GM12878 (cell line): ENCODE measurements around the gene PSMD1. TPM values are rescaled to one million over a fixed set of nuclear protein-coding genes. Genes with fewer than 3 reads are reported as not detected.

Experiments
- ATAC-seq: fragments of 200-7000 bp; cut with Tn5 transposase; 3 replicates; pipeline ENCODE4 v1.9.1; 2020; ENCODE audit warnings: mild to moderate bottlenecking, moderate library complexity
- BruUV-seq: library from RNA; stranded (reverse); fragments of 400-500 nt; replicated peaks from 2 replicates; lab custom pipeline; 2021; lab: Mats Ljungman, UMichigan
- CTCF ChIA-PET: fragments of 300-600 bp; sonication (Branson Sonifier 250); formaldehyde crosslinking; extraction: SDS; loops from one replicate; lab custom pipeline; 2021; ENCODE audit warnings: inconsistent platforms; lab: Yijun Ruan, JAX
- POLR2A ChIA-PET: fragments of 350-600 bp; formaldehyde crosslinking; extraction: SDS; loops from one replicate; lab custom pipeline; 2021; ENCODE audit warnings: inconsistent platforms; lab: Charles Lee
- RAD21 ChIA-PET: fragments of 300-600 bp; sonication (Branson Sonifier 250); formaldehyde crosslinking; loops from one replicate; lab custom pipeline; 2023; ENCODE audit warnings: antibody characterized with exemption; ENCODE audit not compliant: unreplicated experiment; lab: Charles Lee
- SMC1A ChIA-PET: fragments of 300-600 bp; sonication (Branson Sonifier 250); formaldehyde crosslinking; loops from one replicate; lab custom pipeline; 2023; ENCODE audit not compliant: unreplicated experiment, uncharacterized antibody; lab: Charles Lee
- DNase-seq: peaks from one replicate; pipeline ENCODE4 v3.0.0-alpha.2; 2011; ENCODE audit warnings: low read depth, low spot score
- FAIRE-seq: peaks from 3 replicates; lab custom pipeline; 2011; peaks lifted over from hg19 to GRCh38; lab: Jason Lieb, UNC
- H2AFZ ChIP-seq: 2 replicates; pipeline ENCODE4 v1.6.0; 2011; ENCODE audit warnings: low read depth, low read length, control low read depth; ENCODE audit not compliant: control insufficient read depth
- H3K27ac ChIP-seq: 2 replicates; pipeline ENCODE4 v1.5.1; 2011; ENCODE audit warnings: control low read depth; ENCODE audit not compliant: control insufficient read depth, insufficient read depth
- H3K27me3 ChIP-seq, 2 experiments: replicated peaks in 1 of 2; 2 replicates each; pipeline versions ENCODE4 v1.6.0 to v1.6.1; 2011; ENCODE audit warnings: low read length in 1 of 2; ENCODE audit not compliant: control insufficient read depth in 2 of 2, insufficient read depth in 2 of 2
- H3K36me3 ChIP-seq, 2 experiments: 2 replicates each; pipeline ENCODE4 v1.5.1; 2011; ENCODE audit warnings: low read length in 1 of 2; ENCODE audit not compliant: control insufficient read depth in 2 of 2, insufficient read depth in 2 of 2
- H3K4me1 ChIP-seq: 2 replicates; pipeline ENCODE4 v1.6.1; 2011; ENCODE audit warnings: mild to moderate bottlenecking, low read length, moderate library complexity, mixed read lengths; ENCODE audit not compliant: control insufficient read depth, insufficient read depth
- H3K4me2 ChIP-seq: 2 replicates; pipeline ENCODE4 v1.6.0; 2011; ENCODE audit warnings: control low read depth; ENCODE audit not compliant: control insufficient read depth, insufficient read depth
- H3K4me3 ChIP-seq: fragments of 200-600 bp; sonication (generic); 2 replicates; pipeline ENCODE4 v1.5.1; 2016
- H3K79me2 ChIP-seq: 2 replicates; pipeline ENCODE4 v1.6.0; 2011; ENCODE audit warnings: low read length; ENCODE audit not compliant: control insufficient read depth, insufficient read depth
- H3K9ac ChIP-seq: 2 replicates; pipeline ENCODE4 v1.8.0; 2011; ENCODE audit warnings: low read length, control low read depth, mixed read lengths; ENCODE audit not compliant: control insufficient read depth, insufficient read depth
- H3K9me3 ChIP-seq: replicated peaks from 3 replicates; pipeline ENCODE4 v1.5.1; 2011; ENCODE audit warnings: mild to moderate bottlenecking, low read length; ENCODE audit not compliant: control insufficient read depth, insufficient read depth
- H4K20me1 ChIP-seq: 2 replicates; pipeline ENCODE4 v1.6.0; 2011; ENCODE audit not compliant: control insufficient read depth, insufficient read depth
- BRCA1 ChIP-seq: IDR thresholded peaks from 2 replicates; pipeline ENCODE4 v1.6.1; 2011; ENCODE audit warnings: low read depth, low read length, improper control_type of control experiment
- CBX3 ChIP-seq: fragments of 200-600 bp; sonication (generic); IDR thresholded peaks from 2 replicates; pipeline ENCODE4 v1.6.1; 2016; ENCODE audit warnings: low read depth, borderline replicate concordance
- GABPA ChIP-seq: IDR thresholded peaks from 2 replicates; pipeline ENCODE4 v1.6.1; 2014; ENCODE audit warnings: antibody characterized with exemption, low read depth, mild to moderate bottlenecking, inconsistent platforms
- MEF2A ChIP-seq: IDR thresholded peaks from 2 replicates; pipeline ENCODE4 v1.6.1; 2011; ENCODE audit warnings: low read depth, mild to moderate bottlenecking, low read length, moderate library complexity; ENCODE audit not compliant: insufficient read depth
- MYB ChIP-seq: fragments of 150-350 bp; IDR thresholded peaks from 2 replicates; pipeline ENCODE4 v1.6.1; 2014; ENCODE audit warnings: mild to moderate bottlenecking, low read depth, low read length, borderline replicate concordance
- NR2F1 ChIP-seq: fragments of 450-650 bp; conservative IDR thresholded peaks from 2 replicates; pipeline ENCODE4 v1.6.1; 2017; ENCODE audit warnings: mild to moderate bottlenecking
- PAX8 ChIP-seq: fragments of 450-650 bp; IDR thresholded peaks from 2 replicates; pipeline ENCODE4 v1.6.1; 2017; ENCODE audit warnings: mild to moderate bottlenecking, moderate library complexity
- SREBF1 ChIP-seq: IDR thresholded peaks from 2 replicates; pipeline ENCODE4 v1.6.1; 2012; ENCODE audit warnings: mild to moderate bottlenecking, low read length
- SREBF2 ChIP-seq: IDR thresholded peaks from 2 replicates; pipeline ENCODE4 v1.6.1; 2012; ENCODE audit warnings: mild to moderate bottlenecking, low read length
- STAT3 ChIP-seq: IDR thresholded peaks from 2 replicates; pipeline ENCODE4 v1.6.1; 2011; ENCODE audit warnings: low read depth, low read length, improper control_type of control experiment
- WGBS: methylation state at CpG from one replicate; pipeline ENCODE4 v1.1.6; 2016; ENCODE audit warnings: low lambda C conversion rate; ENCODE audit not compliant: insufficient replicate concordance, insufficient coverage; ENCODE audit errors: missing lambda C conversion rate; 5-methylcytosine and 5-hydroxymethylcytosine counted together
- in situ Hi-C: fragments of 300-500 bp; cut with MboI; formaldehyde crosslinking; loops from 9 replicates; pipeline ENCODE4 v1.14.3; 2018; ENCODE audit warnings: mixed read lengths
- intact Hi-C: fragments of 100-400 bp; cut with micrococcal nuclease; formaldehyde crosslinking; loops from one replicate; pipeline ENCODE4 v1.14.2; 2022; ENCODE audit not compliant: unreplicated experiment
- polyA plus RNA-seq, 11 experiments: library from polyadenylated mRNA; depleted of rRNA in 4 of 11; unstranded in 6 of 11; stranded (reverse) in 5 of 11; fragments of >200 nt; fragmentation: Nextera tagmentation in 4 of 11; fragmentation: Illumina TruSeq in 1 of 11; extraction: Ambion mirVana in 4 of 11; extraction: Trizol in 1 of 11; gene quantifications; 1 replicate in 1 of 11; 2 replicates in 10 of 11; pipeline versions ENCODE4 v1.2.1 to v1.2.3, GENCODE V29; 2011 to 2016; ENCODE audit warnings: inconsistent platforms in 2 of 11, missing spikeins in 2 of 11, low read depth in 1 of 11
- total RNA-seq, 4 experiments: library from RNA; depleted of rRNA in 3 of 4; stranded (reverse); fragments of >200 nt in 3 of 4; fragmentation: Illumina TruSeq in 1 of 4; extraction: Trizol in 1 of 4; gene quantifications; 2 replicates each; pipeline versions ENCODE4 v1.2.1 to v1.2.3, GENCODE V29; 2013 to 2021
- TF ChIP-seq, protein P1 (sequence below), 3 experiments: IDR thresholded peaks in 2 of 3; conservative IDR thresholded peaks in 1 of 3; 2 replicates each; pipeline ENCODE4 v1.5.1; 2011; ENCODE audit warnings: low read depth in 3 of 3, low read length in 3 of 3, mild to moderate bottlenecking in 3 of 3, control low read depth in 2 of 3, moderate library complexity in 2 of 3, inconsistent platforms in 1 of 3, mixed read lengths in 1 of 3; ENCODE audit not compliant: control insufficient read depth in 2 of 3, insufficient read depth in 1 of 3; ENCODE audit errors: extremely low read depth in 1 of 3
- TF ChIP-seq, protein P2 (sequence below): fragments of 450-650 bp; IDR thresholded peaks from 2 replicates; pipeline ENCODE4 v1.6.1; 2017; ENCODE audit warnings: mild to moderate bottlenecking, low read depth, inconsistent platforms; ENCODE audit not compliant: poor library complexity, severe bottlenecking
- TF ChIP-seq, protein P3 (sequence below): fragments of 150-350 bp; IDR thresholded peaks from 2 replicates; pipeline ENCODE4 v1.6.1; 2014; ENCODE audit warnings: mild to moderate bottlenecking, low read depth, low read length
- TF ChIP-seq, protein P4 (sequence below): IDR thresholded peaks from 2 replicates; pipeline ENCODE4 v1.6.1; 2012; ENCODE audit warnings: improper control_type of control experiment, low read depth, low read length; ENCODE audit not compliant: insufficient replicate concordance

PSMD1 gene
- total and polyA plus RNA-seq, 10 of the 15 experiments (the other 5 are each of a cell fraction or from before 2014, with no cell fraction given) = 87.4 to 220 (median 139) TPM

DNA sequence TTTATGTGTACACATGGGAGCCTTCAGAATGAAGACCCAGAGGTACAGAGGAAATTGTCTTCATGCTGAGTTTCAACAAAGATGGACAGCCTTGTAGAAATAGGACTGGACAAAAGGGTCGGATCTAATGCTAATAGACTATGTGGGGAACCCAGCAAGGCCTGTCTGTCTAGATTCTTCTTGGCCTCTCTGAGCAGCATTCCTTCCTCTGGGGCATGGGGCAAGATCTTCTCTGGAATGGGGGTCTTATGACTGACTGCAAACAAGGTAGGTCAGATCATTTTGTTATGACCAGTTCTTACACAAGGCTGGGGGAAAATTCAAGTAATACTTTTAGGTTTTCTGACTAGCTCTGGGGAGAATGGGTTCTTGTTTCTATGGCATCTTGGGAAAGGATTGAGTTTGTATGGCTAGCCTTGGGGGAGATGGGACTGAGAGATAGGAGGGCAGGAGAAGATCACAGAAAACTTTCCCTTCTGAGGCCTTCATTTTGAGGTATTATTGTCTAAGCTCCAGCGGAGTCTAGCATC lies 46.4 kb upstream of the PSMD1 start:
- no peak for FAIRE-seq
- CTCF ChIA-PET = no interaction called here
- no TSS peak for BruUV-seq
- Histone ChIP-seq H3K27ac (no peak overlapping the region), H3K79me2 (no peaks in the 10 kb centered on the region), H3K9me3 (no peaks in the 10 kb centered on the region), H4K20me1 (no peaks in the 10 kb centered on the region), H3K4me3 (no peak overlapping the region), H3K9ac (no peak overlapping the region), H2AFZ (no peak overlapping the region), H3K4me2 (no peak overlapping the region), H3K4me1 (no peaks in the 10 kb centered on the region), H3K27me3 (peaks cover 0 to 4% of the 10 kb centered on the region in 2 experiments; a peak in 2 of 4 replicates), H3K36me3 (no peaks in the 10 kb centered on the region)
- in situ Hi-C loops (no loop called here), intact Hi-C loops (no loop called here)
- SMC1A ChIA-PET = no interaction called here
- WGBS = 61% methylated on average over 2 of the region's 2 CpGs
- no peak for DNase-seq
- POLR2A ChIA-PET = no interaction called here
- RAD21 ChIA-PET = no interaction called here
- ATAC-seq = no peak
- TF ChIP-seq STAT3 (no peak), SREBF2 (no peak), SREBF1 (no peak), MYB (no peak), CBX3 (no peak), NR2F1 (no peak), PAX8 (no peak), BRCA1 (no peak), GABPA (no peak), MEF2A (no peak)
- TF ChIP-seq, protein P1, sequence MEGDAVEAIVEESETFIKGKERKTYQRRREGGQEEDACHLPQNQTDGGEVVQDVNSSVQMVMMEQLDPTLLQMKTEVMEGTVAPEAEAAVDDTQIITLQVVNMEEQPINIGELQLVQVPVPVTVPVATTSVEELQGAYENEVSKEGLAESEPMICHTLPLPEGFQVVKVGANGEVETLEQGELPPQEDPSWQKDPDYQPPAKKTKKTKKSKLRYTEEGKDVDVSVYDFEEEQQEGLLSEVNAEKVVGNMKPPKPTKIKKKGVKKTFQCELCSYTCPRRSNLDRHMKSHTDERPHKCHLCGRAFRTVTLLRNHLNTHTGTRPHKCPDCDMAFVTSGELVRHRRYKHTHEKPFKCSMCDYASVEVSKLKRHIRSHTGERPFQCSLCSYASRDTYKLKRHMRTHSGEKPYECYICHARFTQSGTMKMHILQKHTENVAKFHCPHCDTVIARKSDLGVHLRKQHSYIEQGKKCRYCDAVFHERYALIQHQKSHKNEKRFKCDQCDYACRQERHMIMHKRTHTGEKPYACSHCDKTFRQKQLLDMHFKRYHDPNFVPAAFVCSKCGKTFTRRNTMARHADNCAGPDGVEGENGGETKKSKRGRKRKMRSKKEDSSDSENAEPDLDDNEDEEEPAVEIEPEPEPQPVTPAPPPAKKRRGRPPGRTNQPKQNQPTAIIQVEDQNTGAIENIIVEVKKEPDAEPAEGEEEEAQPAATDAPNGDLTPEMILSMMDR (IDR thresholded peaks at IDR 0.05 in 2 of 3, conservative IDR thresholded peaks at IDR 0.05 in 1 of 3; ENCODE audit: control insufficient read depth in 2 of 3, extremely low read depth in 1 of 3, insufficient read depth in 1 of 3, low read depth in 3 of 3, low read length in 3 of 3) = no peak
- TF ChIP-seq, protein P2, sequence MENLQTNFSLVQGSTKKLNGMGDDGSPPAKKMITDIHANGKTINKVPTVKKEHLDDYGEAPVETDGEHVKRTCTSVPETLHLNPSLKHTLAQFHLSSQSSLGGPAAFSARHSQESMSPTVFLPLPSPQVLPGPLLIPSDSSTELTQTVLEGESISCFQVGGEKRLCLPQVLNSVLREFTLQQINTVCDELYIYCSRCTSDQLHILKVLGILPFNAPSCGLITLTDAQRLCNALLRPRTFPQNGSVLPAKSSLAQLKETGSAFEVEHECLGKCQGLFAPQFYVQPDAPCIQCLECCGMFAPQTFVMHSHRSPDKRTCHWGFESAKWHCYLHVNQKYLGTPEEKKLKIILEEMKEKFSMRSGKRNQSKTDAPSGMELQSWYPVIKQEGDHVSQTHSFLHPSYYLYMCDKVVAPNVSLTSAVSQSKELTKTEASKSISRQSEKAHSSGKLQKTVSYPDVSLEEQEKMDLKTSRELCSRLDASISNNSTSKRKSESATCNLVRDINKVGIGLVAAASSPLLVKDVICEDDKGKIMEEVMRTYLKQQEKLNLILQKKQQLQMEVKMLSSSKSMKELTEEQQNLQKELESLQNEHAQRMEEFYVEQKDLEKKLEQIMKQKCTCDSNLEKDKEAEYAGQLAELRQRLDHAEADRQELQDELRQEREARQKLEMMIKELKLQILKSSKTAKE = no peak
- TF ChIP-seq, protein P3, sequence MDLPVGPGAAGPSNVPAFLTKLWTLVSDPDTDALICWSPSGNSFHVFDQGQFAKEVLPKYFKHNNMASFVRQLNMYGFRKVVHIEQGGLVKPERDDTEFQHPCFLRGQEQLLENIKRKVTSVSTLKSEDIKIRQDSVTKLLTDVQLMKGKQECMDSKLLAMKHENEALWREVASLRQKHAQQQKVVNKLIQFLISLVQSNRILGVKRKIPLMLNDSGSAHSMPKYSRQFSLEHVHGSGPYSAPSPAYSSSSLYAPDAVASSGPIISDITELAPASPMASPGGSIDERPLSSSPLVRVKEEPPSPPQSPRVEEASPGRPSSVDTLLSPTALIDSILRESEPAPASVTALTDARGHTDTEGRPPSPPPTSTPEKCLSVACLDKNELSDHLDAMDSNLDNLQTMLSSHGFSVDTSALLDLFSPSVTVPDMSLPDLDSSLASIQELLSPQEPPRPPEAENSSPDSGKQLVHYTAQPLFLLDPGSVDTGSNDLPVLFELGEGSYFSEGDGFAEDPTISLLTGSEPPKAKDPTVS = no peak
- TF ChIP-seq, protein P4, sequence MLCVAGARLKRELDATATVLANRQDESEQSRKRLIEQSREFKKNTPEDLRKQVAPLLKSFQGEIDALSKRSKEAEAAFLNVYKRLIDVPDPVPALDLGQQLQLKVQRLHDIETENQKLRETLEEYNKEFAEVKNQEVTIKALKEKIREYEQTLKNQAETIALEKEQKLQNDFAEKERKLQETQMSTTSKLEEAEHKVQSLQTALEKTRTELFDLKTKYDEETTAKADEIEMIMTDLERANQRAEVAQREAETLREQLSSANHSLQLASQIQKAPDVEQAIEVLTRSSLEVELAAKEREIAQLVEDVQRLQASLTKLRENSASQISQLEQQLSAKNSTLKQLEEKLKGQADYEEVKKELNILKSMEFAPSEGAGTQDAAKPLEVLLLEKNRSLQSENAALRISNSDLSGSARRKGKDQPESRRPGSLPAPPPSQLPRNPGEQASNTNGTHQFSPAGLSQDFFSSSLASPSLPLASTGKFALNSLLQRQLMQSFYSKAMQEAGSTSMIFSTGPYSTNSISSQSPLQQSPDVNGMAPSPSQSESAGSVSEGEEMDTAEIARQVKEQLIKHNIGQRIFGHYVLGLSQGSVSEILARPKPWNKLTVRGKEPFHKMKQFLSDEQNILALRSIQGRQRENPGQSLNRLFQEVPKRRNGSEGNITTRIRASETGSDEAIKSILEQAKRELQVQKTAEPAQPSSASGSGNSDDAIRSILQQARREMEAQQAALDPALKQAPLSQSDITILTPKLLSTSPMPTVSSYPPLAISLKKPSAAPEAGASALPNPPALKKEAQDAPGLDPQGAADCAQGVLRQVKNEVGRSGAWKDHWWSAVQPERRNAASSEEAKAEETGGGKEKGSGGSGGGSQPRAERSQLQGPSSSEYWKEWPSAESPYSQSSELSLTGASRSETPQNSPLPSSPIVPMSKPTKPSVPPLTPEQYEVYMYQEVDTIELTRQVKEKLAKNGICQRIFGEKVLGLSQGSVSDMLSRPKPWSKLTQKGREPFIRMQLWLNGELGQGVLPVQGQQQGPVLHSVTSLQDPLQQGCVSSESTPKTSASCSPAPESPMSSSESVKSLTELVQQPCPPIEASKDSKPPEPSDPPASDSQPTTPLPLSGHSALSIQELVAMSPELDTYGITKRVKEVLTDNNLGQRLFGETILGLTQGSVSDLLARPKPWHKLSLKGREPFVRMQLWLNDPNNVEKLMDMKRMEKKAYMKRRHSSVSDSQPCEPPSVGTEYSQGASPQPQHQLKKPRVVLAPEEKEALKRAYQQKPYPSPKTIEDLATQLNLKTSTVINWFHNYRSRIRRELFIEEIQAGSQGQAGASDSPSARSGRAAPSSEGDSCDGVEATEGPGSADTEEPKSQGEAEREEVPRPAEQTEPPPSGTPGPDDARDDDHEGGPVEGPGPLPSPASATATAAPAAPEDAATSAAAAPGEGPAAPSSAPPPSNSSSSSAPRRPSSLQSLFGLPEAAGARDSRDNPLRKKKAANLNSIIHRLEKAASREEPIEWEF = no peak
